ENCODE data around the gene DMRT2. TPM values are rescaled to one million over a fixed set of nuclear protein-coding genes. Genes with fewer than 3 reads are reported as not detected.

The DMRT2 gene
- polyA plus RNA-seq (2013, experiment 1 of 2; ENCODE audit: insufficient read length): 0.25 TPM
- 1.1 TPM for polyA plus RNA-seq (2013, experiment 2 of 2; ENCODE audit: insufficient read length)

- peak; percentile 92 for DNase-seq
These were observed at the start of gene DMRT2 for GRCh38 chr9:1050125-1050895. Gene DMRT2, plus strand, starts transcription at chr9:1050357. Its CDS starts 1,257 bp downstream, at chr9:1051614.

GRCh38 chr9:1001838-1002237 lies 48.3 kb upstream of the DMRT2 start:
- peak; percentile 11 for DNase-seq

GRCh38 chr9:1002678-1003077 lies 47.5 kb upstream of the DMRT2 start:
- no peak for DNase-seq

GRCh38 chr9:1005043-1005667 lies 45.0 kb upstream of the DMRT2 start:
- DNase-seq: peak; percentile 66

GRCh38 chr9:1007312-1007711 lies 42.8 kb upstream of the DMRT2 start:
- DNase-seq: no peak

- no peak for DNase-seq
These were observed 41.9 kb upstream of the DMRT2 start for GRCh38 chr9:1008216-1008615.

- peak; percentile 77 for DNase-seq
These were observed 41.0 kb upstream of the DMRT2 start for GRCh38 chr9:1009101-1009707.

- DNase-seq: no peak
These were observed 37.1 kb upstream of the DMRT2 start for GRCh38 chr9:1013021-1013420.

GRCh38 chr9:1014225-1014624 lies 35.9 kb upstream of the DMRT2 start:
- no peak for DNase-seq

- DNase-seq: no peak
These were observed 35.5 kb upstream of the DMRT2 start for GRCh38 chr9:1014640-1015039.

GRCh38 chr9:1018121-1018520 lies 32.0 kb upstream of the DMRT2 start:
- DNase-seq: no peak

- no peak for DNase-seq
These were observed 26.0 kb upstream of the DMRT2 start for GRCh38 chr9:1024112-1024511.

- DNase-seq: no peak
These were observed 25.0 kb upstream of the DMRT2 start for GRCh38 chr9:1025131-1025530.

GRCh38 chr9:1026219-1026618 lies 23.9 kb upstream of the DMRT2 start:
- no peak for DNase-seq

GRCh38 chr9:1028501-1029190 lies 21.5 kb upstream of the DMRT2 start:
- DNase-seq: no peak

GRCh38 chr9:1031951-1032601 lies 18.1 kb upstream of the DMRT2 start:
- DNase-seq: no peak

- DNase-seq: no peak
These were observed 15.9 kb upstream of the DMRT2 start for GRCh38 chr9:1034271-1034670.

- no peak for DNase-seq
These were observed 10.6 kb upstream of the DMRT2 start for GRCh38 chr9:1039589-1039988.

- peak; percentile 46 for DNase-seq
These were observed 7.7 kb upstream of the DMRT2 start for GRCh38 chr9:1042466-1042865.

GRCh38 chr9:1044643-1045042 lies 5.5 kb upstream of the DMRT2 start:
- no peak for DNase-seq

GRCh38 chr9:1046639-1047572 lies 3.3 kb upstream of the DMRT2 start:
- DNase-seq: no peak
